Fibroblast of pulmonary artery (primary cell): ENCODE results near the gene SIPA1L3.

ENCODE experiments used
- DNase-seq: peaks from one replicate; pipeline ENCODE4 v3.0.0-alpha.2; 2010; ENCODE audit warnings: low read depth
- H3K4me3 ChIP-seq: replicated peaks from 2 replicates; pipeline ENCODE4 v1.5.1; 2011; ENCODE audit warnings: low read depth, mild to moderate bottlenecking, control low read depth, low read length, moderate library complexity
- CTCF ChIP-seq: IDR thresholded peaks from 2 replicates; pipeline ENCODE4 v1.5.1; 2011; ENCODE audit warnings: mild to moderate bottlenecking, control low read depth, low read length, inconsistent platforms; ENCODE audit errors: missing control alignments

SIPA1L3 gene

GRCh38 chr19:37935341-37935740 is 28.3 kb downstream of the SIPA1L3 start:
- no peak for TF ChIP-seq CTCF
- DNase-seq: no peak
- no peak overlapping the region for H3K4me3 ChIP-seq

GRCh38 chr19:37936166-37936565 is 29.2 kb downstream of the SIPA1L3 start:
- DNase-seq: no peak
- no peak overlapping the region for H3K4me3 ChIP-seq
- no peak for TF ChIP-seq CTCF

GRCh38 chr19:37936886-37937285 is 29.9 kb downstream of the SIPA1L3 start:
- H3K4me3 ChIP-seq: no peak overlapping the region
- no peak for DNase-seq
- no peak for TF ChIP-seq CTCF

- DNase-seq: no peak
- H3K4me3 ChIP-seq: no peak overlapping the region
- no peak for TF ChIP-seq CTCF
These were observed 31.3 kb downstream of the SIPA1L3 start for GRCh38 chr19:37938353-37938752.

- TF ChIP-seq CTCF: no peak
- no peak overlapping the region for H3K4me3 ChIP-seq
- DNase-seq: no peak
These were observed 34.9 kb downstream of the SIPA1L3 start for GRCh38 chr19:37941782-37942515.

- no peak overlapping the region for H3K4me3 ChIP-seq
- TF ChIP-seq CTCF: no peak
- no peak for DNase-seq
These were observed 35.5 kb downstream of the SIPA1L3 start for GRCh38 chr19:37942516-37942902.

GRCh38 chr19:37943480-37943879 is 36.5 kb downstream of the SIPA1L3 start:
- no peak for TF ChIP-seq CTCF
- DNase-seq: no peak

More at GRCh38 chr19:37943480-37943879, 36.5 kb downstream of the SIPA1L3 start:
- no peak overlapping the region for H3K4me3 ChIP-seq
